ENCODE data around the gene SNX12. TPM values are rescaled to one million over a fixed set of nuclear protein-coding genes. Genes with fewer than 3 reads are reported as not detected.

Gene SNX12
- total and polyA plus RNA-seq, 12 donors = 25.4 to 101 (median 76.3) TPM

DNA sequence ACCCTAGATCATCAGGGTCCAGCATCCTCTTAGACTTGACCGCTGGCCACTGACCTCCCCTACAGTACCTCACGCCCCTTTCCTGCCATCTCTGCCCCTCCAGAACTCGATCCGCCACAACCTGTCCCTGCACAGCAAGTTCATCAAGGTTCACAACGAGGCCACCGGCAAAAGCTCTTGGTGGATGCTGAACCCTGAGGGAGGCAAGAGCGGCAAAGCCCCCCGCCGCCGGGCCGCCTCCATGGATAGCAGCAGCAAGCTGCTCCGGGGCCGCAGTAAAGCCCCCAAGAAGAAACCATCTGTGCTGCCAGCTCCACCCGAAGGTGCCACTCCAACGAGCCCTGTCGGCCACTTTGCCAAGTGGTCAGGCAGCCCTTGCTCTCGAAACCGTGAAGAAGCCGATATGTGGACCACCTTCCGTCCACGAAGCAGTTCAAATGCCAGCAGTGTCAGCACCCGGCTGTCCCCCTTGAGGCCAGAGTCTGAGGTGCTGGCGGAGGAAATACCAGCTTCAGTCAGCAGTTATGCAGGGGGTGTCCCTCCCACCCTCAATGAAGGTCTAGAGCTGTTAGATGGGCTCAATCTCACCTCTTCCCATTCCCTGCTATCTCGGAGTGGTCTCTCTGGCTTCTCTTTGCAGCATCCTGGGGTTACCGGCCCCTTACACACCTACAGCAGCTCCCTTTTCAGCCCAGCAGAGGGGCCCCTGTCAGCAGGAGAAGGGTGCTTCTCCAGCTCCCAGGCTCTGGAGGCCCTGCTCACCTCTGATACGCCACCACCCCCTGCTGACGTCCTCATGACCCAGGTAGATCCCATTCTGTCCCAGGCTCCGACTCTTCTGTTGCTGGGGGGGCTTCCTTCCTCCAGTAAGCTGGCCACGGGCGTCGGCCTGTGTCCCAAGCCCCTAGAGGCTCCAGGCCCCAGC, 32.7 kb upstream of the SNX12 start:
- WGBS, 4 donors = 69 to 93% (median 83%) methylated on average over 8 to 31 of the region's 31 CpGs
- intact Hi-C loops (cut with DNase I) = no loop called here
- H3K27ac ChIP-seq = no peak overlapping the region
- no peak for DNase-seq
- H3K9me3 ChIP-seq (replicated peaks in 1 of 3) = no peaks in the 10 kb centered on the region
- TF ChIP-seq, protein P1, sequence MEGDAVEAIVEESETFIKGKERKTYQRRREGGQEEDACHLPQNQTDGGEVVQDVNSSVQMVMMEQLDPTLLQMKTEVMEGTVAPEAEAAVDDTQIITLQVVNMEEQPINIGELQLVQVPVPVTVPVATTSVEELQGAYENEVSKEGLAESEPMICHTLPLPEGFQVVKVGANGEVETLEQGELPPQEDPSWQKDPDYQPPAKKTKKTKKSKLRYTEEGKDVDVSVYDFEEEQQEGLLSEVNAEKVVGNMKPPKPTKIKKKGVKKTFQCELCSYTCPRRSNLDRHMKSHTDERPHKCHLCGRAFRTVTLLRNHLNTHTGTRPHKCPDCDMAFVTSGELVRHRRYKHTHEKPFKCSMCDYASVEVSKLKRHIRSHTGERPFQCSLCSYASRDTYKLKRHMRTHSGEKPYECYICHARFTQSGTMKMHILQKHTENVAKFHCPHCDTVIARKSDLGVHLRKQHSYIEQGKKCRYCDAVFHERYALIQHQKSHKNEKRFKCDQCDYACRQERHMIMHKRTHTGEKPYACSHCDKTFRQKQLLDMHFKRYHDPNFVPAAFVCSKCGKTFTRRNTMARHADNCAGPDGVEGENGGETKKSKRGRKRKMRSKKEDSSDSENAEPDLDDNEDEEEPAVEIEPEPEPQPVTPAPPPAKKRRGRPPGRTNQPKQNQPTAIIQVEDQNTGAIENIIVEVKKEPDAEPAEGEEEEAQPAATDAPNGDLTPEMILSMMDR (IDR thresholded peaks at IDR 0.05) = no peak
- no peak for TF ChIP-seq POLR2A (IDR thresholded peaks at IDR 0.05)
- no peaks in the 10 kb centered on the region for H3K27me3 ChIP-seq
- H3K36me3 ChIP-seq (replicated peaks in 1 of 2) = no peaks in the 10 kb centered on the region
- peaks cover 0 to 18% of the 10 kb centered on the region in 2 donors for H3K4me1 ChIP-seq (replicated peaks in 1 of 2)
- no peak overlapping the region for H3K4me3 ChIP-seq

DNA sequence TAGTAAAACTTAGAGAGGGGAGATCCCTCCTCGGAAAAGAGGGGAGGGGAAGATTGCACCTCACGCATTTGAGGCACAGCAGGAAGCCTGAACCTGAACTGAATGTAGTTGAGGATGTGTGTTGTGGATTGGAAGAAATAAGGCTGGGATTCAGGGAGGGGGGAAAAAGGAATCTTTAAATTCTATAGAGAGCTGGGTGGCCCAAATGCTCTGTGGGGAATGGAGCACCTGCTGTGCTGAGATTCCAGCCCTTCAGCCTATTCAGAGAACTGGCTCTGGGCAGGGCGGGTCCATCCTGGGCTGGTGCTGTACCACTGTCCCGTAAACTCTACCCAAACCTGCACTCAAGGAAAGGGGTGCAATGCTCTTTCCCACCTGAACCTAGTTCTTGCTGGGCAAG, 31.6 kb upstream of the SNX12 start:
- no peak for DNase-seq
- no peak overlapping the region for H3K27ac ChIP-seq
- H3K27me3 ChIP-seq = no peaks in the 10 kb centered on the region
- no peaks in the 10 kb centered on the region for H3K9me3 ChIP-seq (replicated peaks in 1 of 3)
- H3K36me3 ChIP-seq (replicated peaks in 1 of 2) = no peaks in the 10 kb centered on the region
- intact Hi-C loops (cut with DNase I) = no loop called here
- no peak for TF ChIP-seq POLR2A (IDR thresholded peaks at IDR 0.05)
- TF ChIP-seq, protein P1 (IDR thresholded peaks at IDR 0.05) = no peak
- H3K4me3 ChIP-seq = no peak overlapping the region
- 62 to 93% (median 77%) methylated on average over 2 to 4 of the region's 4 CpGs for WGBS, 4 donors
- peaks cover 0 to 18% of the 10 kb centered on the region in 2 donors for H3K4me1 ChIP-seq (replicated peaks in 1 of 2)

DNA sequence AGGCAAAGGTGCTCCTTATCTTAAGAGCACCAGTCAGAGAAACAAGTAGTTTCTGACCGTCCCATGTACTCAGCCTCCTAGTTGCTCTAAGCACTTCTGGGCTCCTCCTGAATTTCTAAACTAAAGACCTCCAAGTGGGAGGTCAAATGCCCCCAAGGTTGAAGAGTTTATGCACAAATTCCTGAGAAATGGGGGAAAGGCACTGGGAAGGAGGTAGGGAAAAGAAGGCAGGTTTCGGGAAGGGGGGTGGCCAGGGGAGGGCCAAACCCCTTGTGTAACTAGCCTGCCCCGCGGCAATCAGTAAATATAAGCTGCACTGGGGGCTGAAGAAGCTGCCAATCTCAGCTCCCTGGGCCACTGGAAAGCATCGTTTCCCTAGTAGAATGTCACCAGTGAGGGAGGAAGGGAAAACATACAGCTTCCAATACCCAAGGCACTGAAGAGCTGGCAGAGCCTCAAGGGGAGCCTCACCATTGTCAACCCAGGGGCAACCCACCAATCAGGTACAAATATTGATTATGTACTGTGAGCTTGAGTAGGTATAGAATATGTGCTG, 30.9 kb upstream of the SNX12 start:
- TF ChIP-seq, protein P1 (IDR thresholded peaks at IDR 0.05) = no peak
- TF ChIP-seq POLR2A (IDR thresholded peaks at IDR 0.05) = no peak
- intact Hi-C loops (cut with DNase I) = no loop called here
- no peaks in the 10 kb centered on the region for H3K36me3 ChIP-seq (replicated peaks in 1 of 2)
- no peak overlapping the region for H3K27ac ChIP-seq
- H3K4me1 ChIP-seq (replicated peaks in 1 of 2) = peaks cover 0 to 17% of the 10 kb centered on the region in 2 donors
- no peak overlapping the region for H3K4me3 ChIP-seq
- WGBS, 4 donors = 60 to 66% (median 63%) methylated on average over 5 of the region's 5 CpGs; no CpG with 5 or more reads in 1 of the 4 donors
- H3K9me3 ChIP-seq (replicated peaks in 1 of 3) = no peaks in the 10 kb centered on the region
- no peak for DNase-seq
- H3K27me3 ChIP-seq = no peaks in the 10 kb centered on the region

DNA sequence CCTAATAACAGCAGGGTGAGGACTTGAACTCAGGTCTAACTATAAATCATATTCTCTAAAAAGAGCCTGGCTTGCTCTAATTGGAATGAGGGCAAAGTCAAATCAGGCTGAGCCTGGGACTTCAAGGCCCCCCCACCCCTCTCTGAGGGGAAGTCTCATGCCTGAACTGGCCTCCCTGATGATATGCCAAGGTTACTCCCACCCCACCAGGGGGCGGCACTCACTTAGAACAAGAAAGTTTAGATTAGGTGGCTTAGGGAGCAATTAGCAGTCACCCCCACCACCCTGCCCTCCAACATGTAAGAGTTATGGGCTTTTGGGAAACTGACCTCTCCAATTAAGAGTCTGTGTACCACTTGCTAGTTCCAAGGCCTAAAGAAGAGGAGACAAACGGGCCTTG, 30.2 kb upstream of the SNX12 start:
- Histone ChIP-seq H3K27me3 (no peaks in the 10 kb centered on the region), H3K4me1 (replicated peaks in 1 of 2) (peaks cover 0 to 10% of the 10 kb centered on the region in 2 donors), H3K4me3 (no peak overlapping the region), H3K9me3 (replicated peaks in 1 of 3) (no peaks in the 10 kb centered on the region), H3K27ac (no peak overlapping the region), H3K36me3 (replicated peaks in 1 of 2) (no peaks in the 10 kb centered on the region)
- no peak for TF ChIP-seq POLR2A (IDR thresholded peaks at IDR 0.05)
- TF ChIP-seq, protein P1 (IDR thresholded peaks at IDR 0.05) = peak; percentile 20 to 54 (median 46)
- DNase-seq = peak; percentile 43 to 76 (median 60)
- intact Hi-C loops (cut with DNase I) = no loop called here
- 9 to 24% (median 18%) methylated on average over 1 to 2 of the region's 2 CpGs for WGBS, 4 donors

All from adrenal gland (tissue), 12 donors.